HG03521 (cell line): ENCODE data around the gene SUCNR1.
A peak's percentile ranks its signal among the peaks of the same experiment; 100 is the strongest.
"Not testable (repeated sequence)": the region's sequence is repeated elsewhere in the genome, so short reads cannot be mapped to it uniquely, and the experiment has no call there.

Experiments
- ATAC-seq: cut with Tn5 transposase; IDR thresholded peaks from one replicate; pipeline ENCODE4 v1.9.1; 2021; ENCODE audit warnings: mild to moderate bottlenecking, moderate library complexity; ENCODE audit not compliant: unreplicated experiment

Gene SUCNR1

DNA sequence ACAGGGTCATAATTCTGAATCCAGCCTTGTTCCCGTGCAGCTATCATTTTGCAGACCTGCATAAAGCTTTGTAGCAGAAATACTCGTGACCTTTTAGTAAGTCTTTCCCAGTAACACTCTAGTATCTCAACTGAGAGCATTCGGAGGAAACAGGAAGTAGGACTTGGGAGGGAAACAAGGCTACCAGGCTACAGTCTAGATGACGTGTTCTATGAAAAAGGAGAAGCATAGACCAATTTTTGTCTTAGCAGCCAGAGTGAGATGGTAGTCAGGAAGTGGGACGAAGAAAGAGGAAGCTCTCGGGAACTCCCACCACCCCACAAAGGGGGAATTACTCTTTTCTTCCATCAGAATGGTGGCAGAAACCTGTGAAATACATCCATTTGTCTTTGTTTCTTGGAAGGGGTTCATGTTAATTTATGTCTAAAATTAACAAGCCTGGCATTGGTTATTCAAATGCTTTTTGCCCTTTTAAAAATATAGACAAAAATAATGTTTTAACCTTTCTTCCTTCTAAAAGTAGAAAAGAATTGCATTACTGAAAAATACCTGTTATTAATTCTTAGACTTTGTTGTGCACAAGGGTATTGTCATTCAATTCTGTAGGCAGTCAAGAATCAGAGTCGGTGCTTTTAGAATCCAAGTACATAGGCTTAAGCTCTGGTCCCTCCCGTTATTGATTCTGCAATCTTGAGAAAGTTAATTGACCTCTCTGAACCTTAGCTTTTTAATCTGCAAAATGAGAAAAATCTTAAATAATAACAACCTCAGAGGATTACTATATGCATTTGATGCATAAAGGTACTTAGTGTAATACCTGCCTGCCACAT is 1.6 kb upstream of the SUCNR1 start:
- peak; percentile 63 for ATAC-seq

DNA sequence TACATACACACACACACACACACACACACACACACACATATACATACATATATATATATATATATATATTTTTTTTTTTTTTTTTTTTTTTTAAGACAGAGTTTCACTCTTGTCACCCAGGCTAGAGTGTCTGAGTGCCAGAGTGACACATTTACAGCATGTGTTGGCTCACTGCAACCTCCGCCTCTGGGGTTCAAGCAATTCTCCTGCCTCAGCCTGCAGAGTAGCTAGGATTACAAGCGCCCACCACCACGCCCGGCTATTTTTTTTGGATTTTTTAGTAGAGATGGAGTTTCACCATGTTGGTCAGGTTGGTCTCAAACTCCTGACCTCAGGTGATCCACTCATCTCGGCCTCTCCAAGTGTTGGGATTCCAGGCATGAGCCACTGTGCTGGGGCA is 636 bp downstream of the SUCNR1 start:
- not testable (repeated sequence) for ATAC-seq

DNA sequence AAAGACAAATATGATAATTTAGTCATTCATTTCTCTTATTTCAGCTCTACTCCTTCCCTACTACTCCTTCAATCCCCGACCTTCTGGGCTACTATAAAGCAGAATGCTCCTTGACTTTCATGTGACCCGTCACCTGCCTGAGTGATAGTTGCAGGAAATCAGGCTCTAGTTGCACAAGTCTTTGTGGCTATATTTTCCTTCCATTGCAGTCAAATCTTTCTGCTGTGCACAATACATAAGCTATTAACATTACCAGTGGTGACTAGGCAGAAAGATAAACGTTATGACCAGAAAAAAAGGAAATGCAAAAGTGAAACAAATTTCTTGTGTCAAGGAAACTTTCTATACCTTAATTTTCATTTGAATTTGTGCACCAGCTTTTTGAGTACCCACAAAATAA is 2.3 kb downstream of the SUCNR1 start:
- ATAC-seq, result peak; percentile 71

DNA sequence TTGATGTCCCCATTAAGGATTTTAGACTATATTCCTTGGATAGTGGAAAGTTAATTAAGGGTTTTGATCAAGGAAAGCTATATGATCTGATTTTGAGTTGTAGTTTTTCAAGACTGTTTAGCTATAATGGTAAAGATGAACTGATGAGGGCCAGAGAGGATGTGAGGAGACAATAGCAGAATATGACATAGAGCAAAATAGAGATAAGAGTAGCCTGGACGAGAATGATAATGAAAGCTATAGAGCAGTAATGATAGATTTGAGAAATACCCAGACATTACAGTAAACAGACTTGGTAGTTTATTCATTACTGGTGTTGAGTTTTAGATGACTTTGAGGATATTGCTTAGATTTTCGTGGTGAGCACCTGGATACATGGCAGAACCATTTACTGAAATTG is 3.8 kb downstream of the SUCNR1 start:
- no peak for ATAC-seq

DNA sequence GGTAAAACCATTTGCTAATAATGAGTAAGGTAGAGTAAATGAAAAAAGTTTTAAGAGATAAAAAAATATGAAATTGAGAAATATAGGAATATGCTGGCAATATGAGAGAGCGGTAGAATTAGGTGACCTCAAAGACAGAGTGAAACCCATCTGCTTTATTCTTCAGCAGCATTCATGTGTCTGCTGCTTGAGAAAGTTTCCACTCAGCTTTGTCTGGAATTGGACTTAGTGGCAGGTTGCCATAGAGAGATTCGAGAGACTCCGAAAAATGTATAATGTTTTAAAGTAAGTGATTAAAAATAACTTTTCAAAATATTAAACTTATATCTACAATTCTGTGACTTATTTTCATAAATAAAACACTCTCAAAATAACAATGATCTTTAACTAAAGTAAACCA is 5.0 kb downstream of the SUCNR1 start:
- no peak for ATAC-seq

DNA sequence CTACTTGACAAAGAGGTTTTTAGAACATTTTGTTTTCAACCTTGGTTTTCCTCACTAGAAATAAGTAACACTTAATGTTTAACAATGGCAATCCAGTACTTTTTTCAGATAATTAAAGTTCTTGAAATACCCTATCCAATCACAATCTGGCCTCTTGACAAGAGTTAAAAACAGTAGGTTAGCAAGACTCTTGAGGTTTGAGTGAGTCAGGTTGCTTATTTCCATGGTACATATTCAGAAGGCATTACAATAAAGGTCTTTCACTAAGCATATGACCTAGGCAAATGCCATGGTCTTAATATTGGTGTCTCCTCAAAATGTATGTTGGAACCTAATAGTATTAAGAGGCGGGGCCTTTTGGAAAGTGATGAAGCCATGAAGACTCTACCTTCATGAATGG is 5.6 kb downstream of the SUCNR1 start:
- no peak for ATAC-seq

DNA sequence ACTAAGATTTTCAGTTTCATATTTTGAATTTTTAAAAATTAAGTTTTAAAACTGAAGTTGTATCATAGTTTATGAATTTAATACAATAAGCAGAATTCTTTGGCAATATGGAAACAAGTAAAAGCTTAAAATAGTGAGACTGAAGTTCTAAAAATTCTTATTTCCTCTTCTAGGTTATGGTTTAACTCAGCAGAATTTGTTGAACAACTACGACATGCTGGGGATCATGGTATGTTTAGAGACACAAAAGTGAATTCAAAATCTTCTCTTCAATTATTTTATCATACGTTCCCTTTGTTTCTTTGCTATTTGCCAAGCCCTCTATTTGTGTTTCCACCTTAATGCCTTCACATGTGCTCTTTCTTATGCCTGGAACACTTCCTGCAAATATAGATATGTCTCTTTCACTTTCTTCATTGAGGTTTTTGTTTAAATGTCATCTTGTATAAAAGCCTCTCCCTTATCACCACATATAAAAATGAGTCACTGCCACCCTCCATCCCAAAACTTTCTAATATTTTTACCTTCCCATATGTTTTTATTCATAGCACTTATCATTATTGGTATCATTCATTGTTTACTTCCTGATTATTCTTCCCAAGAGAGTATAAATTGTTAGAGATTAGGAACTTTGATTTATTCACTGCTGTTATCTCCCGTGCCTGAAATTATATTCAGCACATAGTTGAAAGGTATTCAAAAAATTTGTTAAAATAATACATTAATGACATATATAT is 6.4 kb downstream of the SUCNR1 start:
- no peak for ATAC-seq

DNA sequence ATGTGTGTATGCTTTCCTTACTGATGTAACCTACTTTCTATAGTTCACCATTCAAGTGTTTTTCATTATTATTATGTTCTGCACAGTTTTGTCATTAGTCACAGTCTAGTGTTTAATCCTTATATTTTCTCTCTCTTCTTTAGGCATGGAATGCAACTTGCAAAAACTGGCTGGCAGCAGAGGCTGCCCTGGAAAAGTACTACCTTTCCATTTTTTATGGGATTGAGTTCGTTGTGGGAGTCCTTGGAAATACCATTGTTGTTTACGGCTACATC is 6.9 kb downstream of the SUCNR1 start:
- ATAC-seq, result no peak

DNA sequence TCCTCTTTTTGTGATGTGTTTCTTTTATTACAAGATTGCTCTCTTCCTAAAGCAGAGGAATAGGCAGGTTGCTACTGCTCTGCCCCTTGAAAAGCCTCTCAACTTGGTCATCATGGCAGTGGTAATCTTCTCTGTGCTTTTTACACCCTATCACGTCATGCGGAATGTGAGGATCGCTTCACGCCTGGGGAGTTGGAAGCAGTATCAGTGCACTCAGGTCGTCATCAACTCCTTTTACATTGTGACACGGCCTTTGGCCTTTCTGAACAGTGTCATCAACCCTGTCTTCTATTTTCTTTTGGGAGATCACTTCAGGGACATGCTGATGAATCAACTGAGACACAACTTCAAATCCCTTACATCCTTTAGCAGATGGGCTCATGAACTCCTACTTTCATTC is 7.7 kb downstream of the SUCNR1 start:
- no peak for ATAC-seq

DNA sequence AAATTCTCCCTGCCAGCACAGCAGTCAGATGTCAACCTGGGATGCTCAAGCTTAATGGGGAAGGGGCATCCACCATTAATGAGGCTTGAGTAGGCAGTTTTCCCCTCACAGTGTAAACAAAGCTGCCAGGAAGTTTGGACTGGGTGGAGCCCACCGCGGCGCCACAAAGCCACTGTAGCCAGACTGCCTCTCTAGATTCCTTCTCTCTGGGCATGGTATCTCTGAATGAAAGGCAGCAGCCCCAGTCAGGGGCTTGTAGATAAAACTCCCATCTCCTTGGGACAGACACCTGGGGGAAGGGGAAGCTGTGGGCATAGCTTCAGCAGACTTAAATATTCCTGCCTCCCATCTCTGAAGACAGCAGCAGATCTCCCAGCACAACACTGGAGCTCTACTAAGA is 12.0 kb downstream of the SUCNR1 start:
- not testable (repeated sequence) for ATAC-seq

DNA sequence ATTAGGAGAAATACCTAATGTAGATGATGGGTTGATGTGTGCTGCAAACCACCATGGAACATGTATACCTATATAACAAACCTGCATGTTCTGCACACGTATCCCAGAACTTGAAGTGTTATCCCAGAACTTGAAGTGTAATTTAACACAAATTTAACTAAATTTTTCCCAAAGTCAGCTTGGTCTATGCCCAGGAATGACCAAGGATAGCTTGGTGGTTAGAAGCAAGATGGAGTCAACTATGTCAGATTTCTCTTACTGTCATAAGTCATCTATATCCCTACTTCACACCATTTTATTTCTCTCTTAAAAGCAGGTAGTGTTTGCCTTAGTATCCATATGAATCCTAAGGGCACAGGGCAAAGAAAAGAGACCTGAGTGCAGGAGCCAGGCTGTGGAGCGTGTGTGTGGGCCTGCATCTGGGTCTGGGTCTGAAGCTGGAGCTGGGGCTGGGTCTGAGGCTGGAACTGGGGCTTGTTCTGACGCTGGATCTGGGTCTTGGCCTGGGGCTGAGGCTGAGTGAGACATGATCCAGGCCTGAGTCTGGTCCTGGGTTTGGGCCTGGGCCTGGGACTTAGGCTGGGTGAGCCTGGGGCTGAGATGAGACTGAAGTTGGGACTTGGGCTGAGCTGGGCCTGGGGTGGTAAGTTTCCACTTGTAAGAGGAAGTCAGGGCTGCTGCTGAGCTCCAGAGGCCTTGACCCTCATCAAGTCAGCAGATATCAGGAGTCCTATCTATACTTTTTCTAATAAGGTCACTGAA is 14.2 kb downstream of the SUCNR1 start:
- not testable (repeated sequence) for ATAC-seq

DNA sequence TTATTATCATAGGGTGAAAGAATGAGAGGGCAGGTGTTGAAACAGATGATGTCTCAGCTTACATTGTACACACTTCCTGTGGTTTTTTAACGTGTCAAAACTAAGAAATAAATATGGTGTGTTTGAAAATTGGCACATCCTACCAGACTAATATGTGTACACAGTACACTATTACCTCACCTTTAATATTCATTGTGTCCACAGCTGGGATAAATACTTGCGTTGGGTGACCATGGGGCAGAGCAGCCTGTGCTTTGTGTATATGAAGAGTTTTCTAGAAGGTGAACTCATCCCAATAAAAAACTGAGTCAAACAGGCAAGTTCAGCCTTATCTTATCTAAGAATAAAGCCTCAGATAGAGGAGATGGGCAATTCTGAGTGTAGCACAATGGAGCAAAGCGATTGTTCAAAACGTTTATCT is 17.3 kb downstream of the SUCNR1 start:
- peak; percentile 75 for ATAC-seq

DNA sequence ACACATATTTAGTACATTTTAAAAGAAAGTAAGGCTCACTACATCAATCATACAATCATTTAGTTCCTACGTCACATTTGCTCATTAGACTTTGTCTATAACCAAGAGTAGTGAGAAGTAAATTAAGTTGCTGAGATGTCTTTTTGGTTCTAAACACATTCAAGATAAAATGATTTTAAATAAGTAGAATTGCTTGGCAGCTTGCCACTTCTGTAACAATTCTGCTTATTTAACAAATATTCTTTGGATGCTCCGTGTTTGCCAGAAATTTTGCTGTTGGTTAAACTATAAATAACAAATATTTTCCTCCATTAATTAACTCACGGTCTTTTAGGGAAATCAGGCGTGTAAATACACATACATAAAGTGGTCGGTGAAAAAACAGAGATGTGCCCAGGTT is 18.3 kb downstream of the SUCNR1 start:
- ATAC-seq, result no peak

DNA sequence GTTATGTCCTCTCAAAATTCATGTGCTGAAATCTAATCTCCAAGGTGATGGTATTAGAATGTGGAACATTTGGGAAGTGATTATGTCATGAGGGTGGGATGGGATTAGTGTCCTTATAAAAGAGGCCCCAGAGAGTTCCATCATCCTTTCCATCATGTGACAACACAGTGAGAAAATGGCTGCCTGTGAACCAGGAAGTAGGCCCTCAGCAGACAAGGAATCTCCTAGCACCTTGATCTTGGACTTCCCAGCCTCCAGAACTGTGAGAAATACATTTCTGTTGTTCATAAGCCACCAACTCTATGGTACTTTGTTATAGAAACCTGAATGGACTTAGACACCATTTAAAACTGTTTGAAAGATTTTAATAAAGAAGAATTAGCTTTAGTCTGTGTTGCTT is 20.8 kb downstream of the SUCNR1 start:
- ATAC-seq, result no peak

DNA sequence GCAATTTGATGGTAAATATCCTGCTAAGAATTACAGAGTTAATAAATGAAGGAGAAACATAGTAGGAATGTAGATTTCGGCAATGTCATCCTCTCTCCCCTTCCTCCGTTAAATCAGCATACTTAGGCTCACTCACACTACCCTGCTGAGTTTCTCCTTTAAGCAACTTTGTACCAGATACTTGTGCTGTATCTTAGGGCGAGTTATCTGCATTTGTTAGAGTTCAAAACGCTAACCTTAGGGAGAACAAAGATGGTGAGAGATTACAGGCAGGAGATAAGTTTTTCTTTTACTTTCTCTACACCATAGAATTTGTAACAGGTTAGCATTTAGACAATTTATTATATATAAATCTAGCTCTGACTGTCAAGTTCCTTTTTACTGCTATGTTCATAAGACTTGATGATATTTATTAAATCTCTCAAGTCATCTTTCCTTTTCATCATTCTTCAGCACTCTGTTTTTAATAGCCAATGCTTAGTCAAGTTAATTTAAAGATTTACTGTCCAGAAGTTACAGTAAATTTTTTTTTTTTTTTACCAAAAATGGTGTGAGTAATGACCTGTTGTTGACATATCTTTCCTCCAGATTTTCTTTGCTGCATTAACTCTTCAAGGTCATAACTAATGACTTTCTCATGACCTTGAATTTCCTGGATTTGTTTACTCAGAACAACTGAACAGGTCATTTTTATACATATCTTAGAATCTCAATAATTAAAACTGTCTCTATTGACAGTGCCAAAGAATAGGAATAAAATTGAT is 22.2 kb downstream of the SUCNR1 start:
- no peak for ATAC-seq

DNA sequence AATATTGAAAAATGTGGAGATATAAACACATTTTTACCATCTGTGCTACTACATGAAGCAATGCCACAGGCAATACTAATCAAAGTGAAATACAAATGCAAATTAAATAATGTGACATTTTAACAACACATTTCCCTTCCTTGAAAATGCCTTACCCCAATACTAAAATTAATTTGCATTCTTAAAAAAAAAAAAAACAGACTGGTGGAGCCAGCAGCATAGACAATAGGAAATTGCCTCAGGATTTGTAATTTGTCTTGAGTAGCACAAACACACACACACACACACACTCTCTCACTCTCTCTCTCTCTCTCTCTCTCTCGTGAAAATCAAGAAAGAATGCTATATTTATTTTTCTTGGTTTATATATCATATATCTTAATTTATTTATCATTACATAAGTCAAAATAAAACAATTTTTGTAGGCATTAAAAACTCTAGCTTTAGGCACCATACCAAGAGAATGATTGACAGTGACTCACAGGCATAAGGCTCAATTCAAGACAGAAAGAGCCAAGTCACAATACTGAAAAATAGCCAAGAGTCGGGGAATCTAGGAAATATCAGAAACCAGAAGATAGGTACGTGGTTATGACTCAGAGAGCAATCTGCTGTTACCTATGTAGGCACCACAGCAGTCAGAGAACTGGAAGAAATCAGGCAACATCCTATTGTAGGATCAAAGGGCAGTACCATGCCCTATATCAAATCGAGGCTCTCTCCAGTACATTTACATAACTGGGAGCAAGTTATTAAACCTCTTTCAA is 23.0 kb downstream of the SUCNR1 start:
- ATAC-seq, result no peak

DNA sequence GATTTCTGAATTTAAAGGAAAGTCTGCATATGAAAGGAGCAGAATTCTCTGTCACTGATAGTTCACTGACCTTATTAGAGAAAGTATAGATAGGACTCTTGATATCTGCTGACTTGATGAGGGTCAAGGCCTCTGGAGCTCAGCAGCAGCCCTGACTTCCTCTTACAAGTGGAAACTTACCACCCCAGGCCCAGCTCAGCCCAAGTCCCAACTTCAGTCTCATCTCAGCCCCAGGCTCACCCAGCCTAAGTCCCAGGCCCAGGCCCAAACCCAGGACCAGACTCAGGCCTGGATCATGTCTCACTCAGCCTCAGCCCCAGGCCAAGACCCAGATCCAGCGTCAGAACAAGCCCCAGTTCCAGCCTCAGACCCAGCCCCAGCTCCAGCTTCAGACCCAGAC is 24.7 kb downstream of the SUCNR1 start:
- not testable (repeated sequence) for ATAC-seq

DNA sequence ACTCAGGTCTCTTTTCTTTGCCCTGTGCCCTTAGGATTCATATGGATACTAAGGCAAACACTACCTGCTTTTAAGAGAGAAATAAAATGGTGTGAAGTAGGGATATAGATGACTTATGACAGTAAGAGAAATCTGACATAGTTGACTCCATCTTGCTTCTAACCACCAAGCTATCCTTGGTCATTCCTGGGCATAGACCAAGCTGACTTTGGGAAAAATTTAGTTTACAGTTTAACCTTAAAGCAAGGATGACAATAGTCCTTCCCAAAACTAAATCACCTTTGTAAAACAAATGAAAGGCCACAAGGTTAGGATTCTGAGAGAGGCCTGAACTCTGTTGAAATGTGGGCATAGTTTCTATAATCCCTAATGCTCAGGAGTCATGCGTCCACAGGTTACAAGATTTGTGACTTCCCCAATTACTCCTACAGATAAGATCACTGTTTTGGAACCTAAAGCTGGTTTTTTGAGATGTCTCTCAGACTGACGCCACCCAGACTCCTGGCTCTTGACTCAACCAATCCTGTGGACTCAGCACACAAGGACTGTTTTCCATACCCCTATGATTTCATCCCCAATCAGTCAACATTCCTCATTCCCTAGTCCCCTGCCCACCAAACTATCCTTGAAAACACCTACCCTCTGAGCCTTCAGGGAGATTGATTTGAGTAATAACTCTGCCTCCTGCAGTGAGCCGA is 25.3 kb downstream of the SUCNR1 start:
- ATAC-seq, result not testable (repeated sequence)

DNA sequence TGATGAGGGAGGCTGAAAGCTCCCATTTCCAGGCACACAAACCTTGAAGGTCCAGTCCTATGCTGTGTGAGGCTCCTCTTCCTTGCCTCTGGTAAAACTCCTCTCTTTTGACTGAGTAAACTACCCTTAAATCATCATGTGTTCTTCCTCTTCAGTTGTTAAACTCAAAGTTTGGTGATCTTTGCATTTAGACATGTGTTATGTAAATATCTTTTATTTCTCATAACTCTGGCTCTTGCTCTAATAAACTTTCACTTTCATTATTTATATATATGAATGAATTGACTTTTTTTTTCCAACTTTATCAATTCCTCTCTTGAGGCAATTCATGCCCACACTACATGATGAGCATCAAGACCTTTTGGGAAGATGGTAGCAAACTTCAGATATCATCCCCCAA is 26.6 kb downstream of the SUCNR1 start:
- ATAC-seq, result no peak

DNA sequence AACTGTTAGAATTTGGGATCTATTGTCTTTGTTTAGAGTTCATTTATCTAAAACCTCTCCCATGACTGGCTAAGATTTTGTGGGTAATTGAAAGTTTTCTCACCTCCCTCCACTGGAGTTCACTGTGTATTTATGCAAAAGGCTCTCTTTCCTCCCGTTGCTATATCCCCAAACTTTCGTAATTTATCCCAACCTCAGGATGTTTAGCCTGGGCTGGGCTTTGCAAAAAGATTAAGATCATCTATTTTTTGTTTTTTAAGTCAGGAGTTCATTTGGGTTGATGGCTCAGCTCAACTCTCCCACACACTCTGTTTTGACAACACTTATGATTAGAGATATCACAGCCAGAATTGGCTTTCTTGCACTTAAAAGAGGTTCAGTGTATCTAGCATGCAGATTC is 27.0 kb downstream of the SUCNR1 start:
- no peak for ATAC-seq
